ENCODE data around the gene CKS1B.
"Not testable (repeated sequence)": the region's sequence is repeated elsewhere in the genome, so short reads cannot be mapped to it uniquely, and the experiment has no call there.

Gene CKS1B

GRCh38 chr1:154964359-154964758 lies 10.1 kb upstream of the CKS1B start:
- no peak for DNase-seq (ENCODE audit: low read depth in 2 of 2)

DNA sequence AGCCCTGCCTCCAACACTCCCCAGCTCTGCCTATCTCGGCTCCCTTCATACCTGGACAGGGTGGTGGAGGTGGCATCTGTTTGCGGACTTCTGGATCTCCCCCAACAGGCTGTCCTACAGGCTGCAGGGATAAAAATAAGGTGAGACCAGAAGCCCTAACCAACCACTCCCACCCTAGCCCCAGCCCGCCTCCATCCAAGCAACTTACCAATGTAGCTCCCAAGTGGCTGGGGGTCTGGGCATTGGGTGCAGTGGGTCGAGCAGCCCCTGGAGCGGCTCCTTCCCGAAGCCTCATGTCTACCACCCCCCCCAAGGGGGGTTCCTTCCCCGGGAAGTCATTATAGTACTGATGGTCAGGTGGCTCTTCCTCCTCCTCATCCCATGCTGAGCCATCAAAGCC lies 8.4 kb upstream of the CKS1B start:
- no peak for DNase-seq (ENCODE audit: low read depth in 2 of 2)

DNA sequence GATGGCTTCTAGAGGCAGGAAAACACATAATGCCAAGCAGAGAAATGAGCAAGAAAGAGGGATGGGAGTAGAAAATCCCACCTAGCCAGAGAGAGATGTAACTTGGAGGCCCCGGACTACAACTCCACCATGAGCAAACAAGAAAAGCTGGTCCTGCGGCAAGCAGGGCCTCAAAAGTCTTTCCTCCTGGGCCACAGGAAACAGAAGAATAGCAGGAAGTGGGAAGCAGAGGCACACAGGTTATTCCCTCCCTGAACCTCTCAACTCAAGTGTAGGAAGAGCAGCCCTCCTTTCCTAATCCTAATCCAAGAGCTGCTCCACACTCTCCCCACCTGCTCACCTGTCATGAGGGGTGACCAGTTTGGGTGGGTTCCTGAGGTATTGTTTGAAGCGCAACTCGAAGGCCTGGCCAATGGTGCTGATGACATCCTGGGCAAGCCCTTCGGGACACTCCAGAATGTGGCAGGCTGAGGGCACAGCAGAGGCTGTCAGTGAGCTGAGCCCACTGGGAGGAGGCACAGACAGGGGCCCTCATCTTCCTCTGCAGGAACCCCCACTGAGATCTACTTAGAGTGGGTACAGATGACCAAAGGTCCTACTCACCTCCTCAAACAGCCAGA lies 7.0 kb upstream of the CKS1B start:
- DNase-seq (ENCODE audit: low read depth in 2 of 2), result no peak

GRCh38 chr1:154968731-154969130 lies 5.8 kb upstream of the CKS1B start:
- no peak for DNase-seq (ENCODE audit: low read depth in 2 of 2)

- DNase-seq (ENCODE audit: low read depth in 2 of 2), result no peak
Observed at GRCh38 chr1:154969246-154969645, 5.2 kb upstream of the CKS1B start.

DNA sequence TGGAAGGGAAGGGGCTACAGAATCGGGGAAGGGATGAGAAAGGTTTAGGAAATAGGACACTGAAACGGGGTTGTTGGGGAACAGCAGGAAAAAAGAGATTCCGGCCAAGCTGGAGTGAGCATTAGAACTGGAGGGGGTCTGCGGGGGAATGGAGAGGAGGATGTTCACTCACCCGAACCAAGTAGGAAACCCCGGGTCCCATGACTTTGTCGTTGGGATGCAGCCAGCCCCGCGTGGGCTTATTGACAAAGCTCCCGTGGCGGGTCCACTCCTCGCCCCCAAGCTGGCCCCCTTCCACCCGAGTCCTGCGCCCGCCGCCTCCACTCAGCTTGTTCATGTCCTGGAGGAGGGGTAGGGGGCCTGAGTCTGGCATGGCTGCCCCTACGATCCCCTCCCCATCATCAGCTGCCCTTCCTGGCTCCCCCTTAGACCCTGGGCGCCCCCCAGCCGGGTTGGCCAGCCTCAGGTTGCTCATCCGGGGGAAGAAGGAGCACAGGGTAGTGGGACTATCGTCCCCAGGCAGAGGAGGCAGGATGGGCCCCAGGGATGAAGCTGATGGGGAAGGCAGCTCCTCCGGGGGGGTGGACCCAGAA lies 4.5 kb upstream of the CKS1B start:
- no peak for DNase-seq (ENCODE audit: low read depth in 2 of 2)

DNA sequence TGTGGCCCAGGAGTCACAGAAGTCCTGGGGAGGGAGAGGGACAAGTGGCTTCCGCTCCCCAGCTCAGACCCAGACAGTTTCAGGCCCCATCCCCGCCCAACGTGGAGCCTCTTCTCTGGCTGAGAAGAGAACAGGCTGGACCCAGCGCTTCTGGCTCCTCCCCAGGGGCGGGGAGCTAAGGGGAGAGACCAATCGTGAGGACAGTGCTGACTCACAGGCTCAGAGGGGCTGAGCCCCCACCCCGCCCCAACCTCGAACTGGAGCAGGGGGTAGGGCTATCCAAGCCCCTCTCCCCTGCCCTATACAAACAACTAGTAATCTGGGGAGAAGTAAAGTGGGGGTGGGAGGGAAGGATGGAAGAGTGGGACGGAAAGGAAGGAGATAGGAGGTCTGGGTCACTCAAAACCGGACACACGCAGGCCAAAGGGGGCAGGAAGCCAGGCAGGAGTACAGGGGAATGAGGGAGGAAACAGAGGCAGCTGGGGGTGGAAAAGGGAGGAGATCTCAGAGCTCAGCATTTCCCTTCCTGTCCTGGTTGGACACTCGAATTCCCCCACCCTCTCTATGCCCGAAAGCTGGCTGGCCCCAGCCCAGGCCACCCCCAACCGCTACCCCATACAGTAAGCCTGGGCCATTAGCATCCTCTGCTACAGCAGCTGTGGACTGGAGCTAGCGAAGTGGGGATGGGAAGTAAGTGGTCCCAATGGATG lies 3.7 kb upstream of the CKS1B start, which contains the start of gene SHC1:
Gene SHC1, minus strand, starts transcription at position 117 of the 710 bp plus-strand sequence. CDS start 221 bp downstream, outside the sequence.
- DNase-seq (ENCODE audit: low read depth in 2 of 2), result peak in 1 of 2 donors; percentile 38

DNA sequence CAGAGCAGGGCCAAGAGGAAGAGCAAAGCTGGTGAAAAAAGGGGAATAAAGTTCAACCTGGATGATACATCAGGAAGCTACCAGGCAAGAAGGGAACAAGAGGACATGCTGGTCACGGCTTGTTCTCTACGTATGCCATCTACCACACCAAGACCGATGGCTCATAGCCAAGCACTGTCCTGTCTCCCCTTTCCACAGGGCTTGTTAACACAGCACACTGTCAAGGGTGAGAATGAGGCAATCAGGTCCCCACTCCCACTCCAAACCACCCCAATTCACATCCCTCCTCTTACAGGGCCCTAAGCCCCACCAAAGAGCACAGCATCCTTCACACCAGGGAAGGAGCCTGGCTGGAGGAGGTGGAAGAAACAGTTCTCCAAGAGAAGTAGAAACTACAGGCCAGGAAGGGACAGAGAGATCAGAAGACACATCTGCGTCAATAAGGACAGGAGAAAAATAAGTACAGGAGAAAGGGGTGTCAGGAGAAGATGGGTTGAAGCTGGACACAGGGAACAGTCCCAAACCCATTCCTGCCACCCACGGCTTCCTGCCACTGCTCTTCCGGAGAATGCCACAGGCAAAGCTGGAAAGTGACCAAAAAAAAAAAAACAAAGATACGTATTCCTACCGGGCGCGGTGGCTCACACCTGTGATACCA lies 3.0 kb upstream of the CKS1B start:
- no peak for DNase-seq (ENCODE audit: low read depth in 2 of 2)

DNA sequence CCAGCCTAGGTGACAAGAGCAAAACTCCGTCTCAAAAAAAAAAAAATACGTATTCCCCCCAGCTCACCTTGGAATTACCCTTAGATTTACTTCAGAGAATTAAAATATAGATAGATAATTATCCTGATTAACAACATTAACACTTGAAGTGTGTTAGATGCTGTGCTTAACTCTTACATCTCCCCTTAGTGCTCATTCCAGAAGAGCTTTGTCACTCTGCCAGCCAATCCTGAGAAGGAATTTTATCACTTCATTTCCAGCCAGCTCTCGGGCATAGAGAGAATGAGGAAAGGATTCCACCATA lies 2.3 kb upstream of the CKS1B start:
- no peak for DNase-seq (ENCODE audit: low read depth in 2 of 2)

DNA sequence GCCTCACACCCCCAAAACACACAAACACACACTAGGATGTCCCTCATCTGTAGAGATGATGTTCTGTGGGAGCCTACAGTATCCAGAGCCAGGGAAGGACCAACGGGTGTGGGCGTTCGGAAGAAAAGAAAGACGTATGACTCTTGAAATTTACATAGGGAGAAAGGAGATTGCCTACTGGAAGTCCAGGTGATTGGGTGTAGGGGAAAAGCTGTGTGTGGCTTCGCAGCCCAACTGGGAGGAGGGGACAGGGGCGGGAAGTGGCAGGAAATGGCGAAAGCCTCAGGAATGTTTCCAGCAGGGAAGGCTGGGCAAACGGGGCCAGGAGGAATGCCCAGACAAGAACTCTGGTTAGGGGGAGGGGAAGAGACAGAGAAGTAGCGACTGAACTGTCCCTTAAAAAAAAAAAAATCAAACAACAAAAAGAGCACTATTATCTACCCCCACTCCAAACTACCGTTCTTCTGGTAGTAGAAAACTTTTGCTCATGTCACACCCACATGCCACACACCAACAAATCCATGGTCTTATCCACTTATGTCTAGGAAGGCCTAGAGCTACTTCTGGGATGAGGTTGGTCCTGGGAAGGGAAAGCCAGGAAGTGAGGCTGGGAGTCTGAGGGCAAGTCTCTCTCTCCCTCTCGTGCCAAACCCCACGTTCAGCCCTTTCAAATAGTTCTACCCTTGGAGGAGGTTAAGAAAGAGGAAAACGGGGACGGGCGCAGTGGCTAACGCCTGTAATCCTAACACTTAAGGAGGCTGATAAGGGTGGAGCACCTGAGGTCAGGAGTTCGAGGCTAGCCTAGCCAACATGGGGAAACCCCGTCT lies 1.8 kb upstream of the CKS1B start:
- DNase-seq (ENCODE audit: low read depth in 2 of 2), result no peak

- DNase-seq (ENCODE audit: low read depth in 2 of 2), result peak; percentile 89 to 97
Observed at GRCh38 chr1:154973344-154974101, 958 bp upstream of the CKS1B start.

DNA sequence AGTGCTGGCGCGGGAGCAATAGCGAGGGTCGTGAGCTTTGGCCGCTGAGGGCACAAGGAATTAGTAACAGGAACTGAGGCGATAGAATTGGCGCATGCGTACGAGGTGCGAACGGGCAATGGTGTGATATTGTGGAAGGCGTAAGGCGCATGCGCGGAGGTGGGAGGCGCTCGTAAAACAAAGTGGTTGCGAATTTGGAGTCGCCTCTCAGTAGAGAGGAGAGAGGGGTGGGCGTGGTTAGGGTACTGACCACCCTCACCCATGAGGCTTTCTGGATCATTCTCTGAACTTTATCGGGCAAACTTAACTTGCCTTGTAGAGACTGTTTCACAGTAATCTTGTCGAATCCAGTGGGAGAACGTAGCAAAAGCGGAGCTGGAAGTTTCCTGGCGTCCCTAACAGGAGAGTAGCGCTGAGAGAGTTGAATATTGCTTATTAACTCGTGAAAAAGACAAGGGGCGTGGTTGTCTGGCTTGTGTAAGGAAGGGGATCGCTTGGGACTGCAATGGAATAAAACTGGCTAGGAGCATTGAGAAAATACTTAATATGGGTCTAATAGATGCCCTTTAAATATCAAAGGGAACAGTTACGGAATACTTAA lies 427 bp downstream of the CKS1B start:
- peak; percentile 83 to 94 for DNase-seq (ENCODE audit: low read depth in 2 of 2)

DNA sequence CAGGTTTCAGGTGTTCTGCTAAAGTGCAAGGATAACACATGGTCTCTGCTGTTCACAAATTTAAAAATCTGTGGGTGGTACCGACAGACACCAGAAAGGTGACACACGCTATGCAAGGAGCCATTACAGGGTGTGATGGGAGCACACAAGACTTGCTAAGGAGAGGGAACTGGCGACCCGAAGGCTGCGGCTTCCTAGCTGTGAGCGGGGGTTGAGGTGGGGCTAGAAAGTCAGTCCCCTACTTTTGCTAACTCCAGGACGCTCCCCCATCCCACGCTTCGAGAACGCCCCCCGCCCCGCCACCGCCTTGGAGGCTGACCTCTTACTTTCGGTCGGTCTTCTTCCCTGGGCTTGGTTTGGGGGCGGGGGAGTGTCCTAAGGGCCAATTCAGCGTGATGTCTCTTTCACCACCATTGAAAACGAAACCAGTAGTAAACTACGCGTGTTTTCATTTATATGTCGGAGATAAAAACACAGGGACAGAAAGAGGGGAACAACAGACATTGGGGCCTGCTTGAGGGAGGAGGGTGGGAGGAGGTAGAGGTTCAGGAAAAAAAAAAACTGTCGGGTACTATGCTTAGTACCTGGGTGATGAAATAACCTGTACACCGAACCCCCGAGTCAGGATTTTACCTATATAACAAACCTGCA lies 1.1 kb downstream of the CKS1B start:
- DNase-seq (ENCODE audit: low read depth in 2 of 2), result no peak

DNA sequence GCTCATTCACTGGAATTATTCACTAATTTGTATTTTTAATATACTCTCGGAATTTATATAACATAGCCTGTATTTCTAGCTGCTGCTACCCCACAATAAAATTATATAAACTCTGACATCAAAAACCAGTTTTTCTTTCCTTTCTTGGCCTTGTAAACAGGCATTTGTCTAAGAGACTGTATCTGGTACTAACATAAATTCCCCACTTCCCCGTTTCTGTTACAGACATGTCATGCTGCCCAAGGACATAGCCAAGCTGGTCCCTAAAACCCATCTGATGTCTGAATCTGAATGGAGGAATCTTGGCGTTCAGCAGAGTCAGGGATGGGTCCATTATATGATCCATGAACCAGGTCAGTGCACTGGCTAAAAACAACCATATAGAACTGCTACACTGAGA lies 3.3 kb downstream of the CKS1B start:
- not testable (repeated sequence) for DNase-seq (ENCODE audit: low read depth in 2 of 2)

- no peak for DNase-seq (ENCODE audit: low read depth in 2 of 2)
Observed at GRCh38 chr1:154978360-154978759, 3.9 kb downstream of the CKS1B start.

DNA sequence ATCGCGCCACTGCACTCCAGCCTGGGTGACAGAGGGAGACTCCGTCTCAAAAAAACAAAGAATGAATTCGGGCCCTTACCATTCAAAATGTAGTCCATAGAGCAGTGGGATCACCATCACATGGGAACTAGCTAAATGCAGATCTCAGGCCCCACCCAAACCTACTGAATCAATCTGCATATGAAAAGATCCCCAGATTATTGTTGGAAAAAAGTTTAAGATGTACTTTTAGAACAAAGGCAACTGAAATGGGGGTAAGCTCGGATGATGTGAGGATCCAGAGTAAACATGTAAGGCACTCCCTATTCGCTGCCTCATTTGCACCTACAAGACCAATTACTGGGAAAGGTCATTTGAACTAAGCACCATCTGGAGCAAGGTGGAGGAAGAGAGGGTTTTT lies 7.9 kb downstream of the CKS1B start:
- no peak for DNase-seq (ENCODE audit: low read depth in 2 of 2)

DNA sequence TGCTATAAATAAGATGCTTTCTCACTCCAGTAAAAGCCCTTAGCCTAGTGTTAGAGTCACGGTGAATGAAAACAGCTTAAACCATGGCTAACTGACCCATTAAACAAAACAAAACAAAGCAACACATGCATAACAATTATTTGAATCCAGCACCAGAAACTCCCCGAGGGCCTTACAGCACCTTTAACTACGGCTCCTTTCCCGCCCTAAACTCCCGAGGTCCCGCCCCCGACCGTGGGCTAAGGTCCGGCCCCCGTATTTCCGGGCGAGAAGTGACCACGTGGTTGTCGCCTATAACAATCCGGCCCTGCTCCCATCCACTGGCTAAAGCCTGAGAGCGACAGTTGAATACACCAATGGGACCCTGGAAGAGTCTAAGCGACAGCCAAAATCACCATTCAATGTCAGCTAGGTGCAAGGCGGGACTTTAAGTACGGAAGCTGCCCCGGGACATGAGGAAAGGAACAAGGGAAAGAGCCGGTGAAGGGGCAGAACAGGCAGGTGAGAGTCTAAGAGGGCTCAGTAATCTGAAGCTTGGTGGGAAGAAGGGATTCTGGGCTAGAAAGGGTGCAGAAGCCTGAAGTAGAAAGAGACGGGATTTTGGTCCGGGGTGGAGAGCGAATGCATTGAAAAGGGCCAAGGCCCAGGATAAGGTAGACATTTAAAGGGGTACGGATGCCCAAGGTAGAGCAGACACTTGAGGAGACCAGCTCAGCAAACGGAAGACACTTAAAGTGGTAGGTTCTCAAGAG lies 8.6 kb downstream of the CKS1B start, which contains the start of gene FLAD1:
Gene FLAD1, plus strand, starts transcription at position 448 of the 752 bp plus-strand sequence. CDS start 351 bp downstream, outside the sequence.
- peak; percentile 91 to 95 for DNase-seq (ENCODE audit: low read depth in 2 of 2)

- no peak for DNase-seq (ENCODE audit: low read depth in 2 of 2)
Observed at GRCh38 chr1:154983776-154984466, 9.4 kb downstream of the CKS1B start.

- not testable (repeated sequence) for DNase-seq (ENCODE audit: low read depth in 2 of 2)
Observed at GRCh38 chr1:154986736-154987135, 12.3 kb downstream of the CKS1B start.

Measured in activated CD4-positive, alpha-beta T cell treated with anti-CD3 and anti-CD28 coated beads for 24 hours (primary cell).